ENCODE results near the gene ASF1B. TPM values are rescaled to one million over a fixed set of nuclear protein-coding genes. Genes with fewer than 3 reads are reported as not detected.

Gene ASF1B
- total RNA-seq, 4 donors from 2014 or later = 0.34 to 0.82 (median 0.66) TPM; not detected in 1

DNA sequence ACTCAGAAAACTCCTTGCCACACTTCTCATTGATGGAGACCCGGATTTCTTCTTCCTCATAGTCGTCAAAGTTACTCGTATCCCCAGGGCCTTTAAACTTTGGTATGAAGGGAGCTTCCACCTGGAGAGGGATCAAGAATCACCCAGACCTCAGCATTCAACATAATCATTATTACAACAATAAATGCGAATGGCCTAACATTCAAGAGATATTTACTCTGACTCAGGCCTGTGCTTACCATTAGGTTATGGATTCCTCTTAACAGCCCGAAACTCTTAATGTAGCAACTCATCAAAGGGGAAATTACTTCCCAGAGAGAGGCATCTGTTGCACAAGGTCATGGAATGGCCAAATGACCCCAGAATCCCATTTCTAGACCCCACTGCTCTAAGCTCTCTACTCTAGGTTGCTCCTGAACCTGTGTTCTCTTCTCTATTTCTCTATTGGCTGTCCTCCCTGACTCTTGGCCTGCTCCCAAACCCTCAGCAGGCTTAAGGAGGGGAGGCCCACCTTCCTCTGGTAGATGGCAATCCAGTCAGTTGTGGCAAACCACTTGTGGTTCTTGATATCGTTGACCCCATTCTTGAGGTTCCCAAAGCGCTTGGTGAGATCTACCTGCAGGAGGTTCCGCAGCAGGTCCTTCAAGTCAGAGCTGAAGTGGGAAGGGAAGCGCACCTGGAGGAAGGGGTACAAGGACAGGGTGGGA, 43.1 kb downstream of the ASF1B start:
- TF ChIP-seq CTCF (IDR thresholded peaks at IDR 0.05; ENCODE audit: low read depth) = no peak

DNA sequence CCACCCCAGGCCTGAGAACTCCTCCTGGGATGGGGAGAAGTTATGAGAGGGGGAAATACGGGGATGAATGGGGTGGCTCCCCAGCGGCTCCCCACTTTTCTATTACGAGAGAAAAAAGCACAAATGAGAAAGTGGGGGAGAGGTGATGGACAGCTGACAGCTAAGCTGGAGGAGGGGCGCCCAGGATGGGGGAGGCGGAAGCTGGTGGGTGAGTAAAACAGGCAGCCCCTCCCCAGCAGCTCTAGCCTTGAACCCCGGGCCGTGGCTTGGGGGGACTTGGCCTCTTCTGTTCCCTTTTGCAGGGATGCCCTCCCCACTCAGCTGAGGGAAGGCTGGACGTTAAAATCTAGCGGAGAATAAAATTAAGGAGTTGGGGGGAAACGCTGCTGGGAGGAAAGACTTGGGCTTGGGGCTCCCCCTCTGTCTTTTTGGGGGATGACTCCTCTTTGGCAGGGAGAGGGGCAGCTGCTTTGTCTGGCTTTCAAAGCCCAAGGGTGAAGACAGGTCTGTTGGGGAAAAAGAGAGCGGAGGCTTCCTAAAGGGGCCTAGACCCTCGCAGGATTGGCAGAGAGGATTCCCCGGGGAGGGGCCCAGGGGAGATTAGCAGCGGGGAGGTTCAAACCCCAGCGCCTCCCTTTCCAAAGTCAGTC, 44.5 kb downstream of the ASF1B start:
- no peak for TF ChIP-seq CTCF (IDR thresholded peaks at IDR 0.05; ENCODE audit: low read depth)

GRCh38 chr19:14091081-14091812, 45.1 kb downstream of the ASF1B start:
- TF ChIP-seq CTCF (IDR thresholded peaks at IDR 0.05; ENCODE audit: low read depth) = no peak

DNA sequence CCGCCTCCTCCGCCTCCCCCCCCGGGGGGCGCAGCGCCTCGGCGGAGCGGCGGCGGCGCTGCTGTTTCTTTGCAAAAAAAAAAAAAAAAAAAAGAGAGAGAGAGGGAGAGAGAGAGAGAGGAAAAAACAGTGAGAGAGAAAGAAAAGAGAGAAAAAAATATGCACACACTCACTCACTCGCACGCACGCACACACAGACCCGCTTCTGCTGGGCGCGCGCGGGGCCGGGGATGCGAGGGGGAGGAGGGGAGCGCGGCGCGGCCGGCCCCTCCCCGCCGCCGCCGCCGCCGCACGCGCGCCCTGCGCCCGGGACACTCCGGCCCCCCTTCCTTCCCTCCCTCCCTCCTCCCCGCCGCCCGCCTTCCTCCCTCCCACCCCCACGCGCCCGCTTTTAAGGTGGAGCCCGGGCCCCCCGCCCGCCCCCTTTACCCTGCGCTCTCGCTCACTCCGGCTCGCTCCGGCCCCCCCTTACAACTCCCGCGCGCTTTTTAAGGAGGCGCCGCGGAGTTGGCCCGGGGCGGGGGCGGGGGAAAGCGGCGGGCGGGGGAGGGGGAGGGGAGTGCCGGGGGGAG, 45.8 kb downstream of the ASF1B start, which contains the start of gene SAMD1:
Gene SAMD1 (minus strand): TSS at position 243 of the 572 bp plus-strand sequence.
- TF ChIP-seq CTCF (IDR thresholded peaks at IDR 0.05; ENCODE audit: low read depth) = no peak

GRCh38 chr19:14089662-14090508, 46.5 kb downstream of the ASF1B start:
- TF ChIP-seq CTCF (IDR thresholded peaks at IDR 0.05; ENCODE audit: low read depth) = no peak

DNA sequence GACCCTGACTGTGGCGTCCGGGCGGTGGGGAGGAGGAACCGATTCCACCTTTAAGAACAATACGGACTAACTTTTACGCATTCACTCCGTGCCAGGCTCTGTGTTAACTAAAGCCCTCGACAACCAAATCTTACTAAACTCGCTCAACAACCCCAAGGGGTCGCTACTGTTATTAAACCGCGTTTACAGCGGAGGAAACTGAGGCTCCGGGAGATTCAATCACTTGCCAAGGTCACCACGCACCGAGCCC, 47.1 kb downstream of the ASF1B start:
- no peak for TF ChIP-seq CTCF (IDR thresholded peaks at IDR 0.05; ENCODE audit: low read depth)
